HG03060 (cell line): ENCODE data around the gene SVOP.
"Not testable (repeated sequence)": the region's sequence is repeated elsewhere in the genome, so short reads cannot be mapped to it uniquely, and the experiment has no call there.

Experiments used
- ATAC-seq: cut with Tn5 transposase; IDR thresholded peaks from one replicate; pipeline ENCODE4 v1.9.1; 2021; ENCODE audit warnings: low read depth, moderate number of reproducible peaks; ENCODE audit not compliant: unreplicated experiment

Gene SVOP

GRCh38 chr12:109020796-109021380 is at the start of gene SVOP:
Gene SVOP (minus strand): TSS chr12:109021068. CDS start chr12:109020868, 200 bp downstream.
- no peak for ATAC-seq

- no peak for ATAC-seq
These were observed 48.7 kb upstream of the SVOP start for GRCh38 chr12:109069307-109070271.

GRCh38 chr12:109065853-109066193 is 45.0 kb upstream of the SVOP start:
- ATAC-seq, result no peak

- ATAC-seq, result no peak
These were observed 44.4 kb upstream of the SVOP start for GRCh38 chr12:109065154-109065852.

- ATAC-seq, result no peak
These were observed 43.3 kb upstream of the SVOP start for GRCh38 chr12:109064143-109064542.

- ATAC-seq, result no peak
These were observed 37.9 kb upstream of the SVOP start for GRCh38 chr12:109058773-109059172.

- ATAC-seq, result no peak
These were observed 36.5 kb upstream of the SVOP start for GRCh38 chr12:109057376-109057775.

- ATAC-seq, result no peak
These were observed 36.0 kb upstream of the SVOP start for GRCh38 chr12:109056891-109057290.

GRCh38 chr12:109054520-109054919 is 33.7 kb upstream of the SVOP start:
- no peak for ATAC-seq

GRCh38 chr12:109054124-109054513 is 33.3 kb upstream of the SVOP start:
- ATAC-seq, result not testable (repeated sequence)

- no peak for ATAC-seq
These were observed 32.7 kb upstream of the SVOP start for GRCh38 chr12:109053382-109054123.

- peak; percentile 50 for ATAC-seq
These were observed 31.8 kb upstream of the SVOP start, which contains the start of gene USP30 for GRCh38 chr12:109052414-109053323. Gene USP30 (plus strand): TSS chr12:109052576. CDS start chr12:109052679, 103 bp downstream.

- ATAC-seq, result no peak
These were observed 31.2 kb upstream of the SVOP start for GRCh38 chr12:109052097-109052413.

- ATAC-seq, result not testable (repeated sequence)
These were observed 28.9 kb upstream of the SVOP start for GRCh38 chr12:109049794-109050193.

GRCh38 chr12:109048706-109049105 is 27.8 kb upstream of the SVOP start:
- not testable (repeated sequence) for ATAC-seq

GRCh38 chr12:109047081-109047805 is 26.4 kb upstream of the SVOP start:
- ATAC-seq, result no peak

- ATAC-seq, result no peak
These were observed 23.4 kb upstream of the SVOP start for GRCh38 chr12:109044241-109044640.

GRCh38 chr12:109036975-109037374 is 16.1 kb upstream of the SVOP start:
- ATAC-seq, result no peak
